MM.1S (cell line): ENCODE results near the gene PDE2A.

Experiments
- DNase-seq: peaks from one replicate; pipeline ENCODE4 v3.0.0-alpha.2; 2015
- H2AFZ ChIP-seq: fragments of 300-600 bp; sonication (generic); 2 replicates; pipeline ENCODE4 v1.6.0; 2016; ENCODE audit warnings: antibody characterized with exemption, low read length
- H3F3A ChIP-seq: fragments of 300-600 bp; sonication (generic); 2 replicates; pipeline ENCODE4 v1.6.1; 2016; ENCODE audit warnings: mild to moderate bottlenecking, antibody characterized with exemption, low read length, moderate library complexity, mixed read lengths; ENCODE audit not compliant: insufficient read depth
- H3K27ac ChIP-seq: fragments of 300-600 bp; sonication (generic); 2 replicates; pipeline ENCODE4 v1.5.1; 2016; ENCODE audit warnings: mild to moderate bottlenecking, low read length
- H3K27me3 ChIP-seq: fragments of 300-600 bp; sonication (generic); replicated peaks from 2 replicates; pipeline ENCODE4 v1.6.0; 2016; ENCODE audit warnings: low read length; ENCODE audit not compliant: insufficient read depth
- H3K36me3 ChIP-seq: fragments of 300-600 bp; sonication (generic); replicated peaks from 2 replicates; pipeline ENCODE4 v1.6.1; 2016; ENCODE audit warnings: mild to moderate bottlenecking, low read length, mixed read lengths; ENCODE audit not compliant: insufficient read depth
- H3K4me1 ChIP-seq: fragments of 300-600 bp; sonication (generic); 2 replicates; pipeline ENCODE4 v1.6.1; 2016; ENCODE audit warnings: low read length, mixed read lengths
- H3K4me2 ChIP-seq: fragments of 300-600 bp; sonication (generic); 2 replicates; pipeline ENCODE4 v1.6.0; 2016; ENCODE audit warnings: low read depth, low read length
- H3K4me3 ChIP-seq: fragments of 300-600 bp; sonication (generic); 2 replicates; pipeline ENCODE4 v1.5.1; 2016; ENCODE audit warnings: low read length, mixed read lengths
- H3K79me2 ChIP-seq: fragments of 300-600 bp; sonication (generic); 2 replicates; pipeline ENCODE4 v1.6.1; 2016; ENCODE audit warnings: mixed run types, low read length, mixed read lengths
- H3K9ac ChIP-seq: fragments of 300-600 bp; sonication (generic); 2 replicates; pipeline ENCODE4 v1.6.1; 2016; ENCODE audit warnings: low read length, mixed read lengths
- H3K9me2 ChIP-seq: fragments of 300-600 bp; sonication (generic); replicated peaks from 2 replicates; pipeline ENCODE4 v1.6.1; 2016; ENCODE audit warnings: mild to moderate bottlenecking, low read length, mixed read lengths; ENCODE audit not compliant: insufficient read depth
- H3K9me3 ChIP-seq: fragments of 300-600 bp; sonication (generic); replicated peaks from 2 replicates; pipeline ENCODE4 v1.6.1; 2016; ENCODE audit warnings: mild to moderate bottlenecking, low read length, mixed read lengths; ENCODE audit not compliant: insufficient read depth
- H4K20me1 ChIP-seq: fragments of 300-600 bp; sonication (generic); 2 replicates; pipeline ENCODE4 v1.6.1; 2016; ENCODE audit warnings: mild to moderate bottlenecking, low read length, moderate library complexity, mixed read lengths; ENCODE audit not compliant: insufficient read depth
- EZH2 ChIP-seq: fragments of 300-600 bp; sonication (generic); optimal IDR thresholded peaks from 2 replicates; pipeline ENCODE3; 2017; ENCODE audit warnings: low read depth, mild to moderate bottlenecking, antibody characterized with exemption, low read length, mixed read lengths
- EZH2phosphoT487 ChIP-seq: fragments of 300-600 bp; sonication (generic); IDR thresholded peaks from 2 replicates; pipeline ENCODE4 v1.6.1; 2018; ENCODE audit warnings: antibody characterized with exemption, low read length
- TF ChIP-seq, protein P1 (sequence below): fragments of 300-600 bp; sonication (generic); IDR thresholded peaks from 2 replicates; pipeline ENCODE4 v1.5.1; 2016; ENCODE audit warnings: antibody characterized with exemption, low read length, mixed read lengths

The PDE2A gene

DNA sequence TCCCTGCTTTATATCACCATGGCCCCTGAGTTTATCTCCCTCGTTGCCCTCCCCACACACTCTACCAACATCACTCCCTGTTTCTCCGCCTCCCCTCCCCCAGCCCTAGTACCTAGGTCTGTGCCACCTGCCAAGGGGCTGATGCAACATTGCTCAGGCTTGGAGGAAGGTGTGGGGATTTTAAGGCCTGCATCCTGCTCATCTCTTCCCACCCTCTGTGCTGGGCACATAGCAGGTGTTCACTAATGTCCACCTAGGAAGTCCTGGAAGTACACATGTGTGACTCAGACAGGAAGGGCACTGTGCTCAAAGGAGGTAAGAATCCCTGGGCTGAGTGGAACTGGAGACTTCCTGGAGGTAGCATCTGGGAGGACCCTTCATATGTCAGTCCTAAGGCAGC lies 37.0 kb downstream of the PDE2A start:
- Histone ChIP-seq H3K27me3 (peaks cover 76% of the 10 kb centered on the region), H3K36me3 (no peaks in the 10 kb centered on the region), H3K4me2 (no peak overlapping the region), H3F3A (no peaks in the 10 kb centered on the region), H3K27ac (no peak overlapping the region), H2AFZ (no peak overlapping the region), H3K9me2 (no peaks in the 10 kb centered on the region), H3K9me3 (no peaks in the 10 kb centered on the region), H4K20me1 (no peaks in the 10 kb centered on the region), H3K9ac (no peak overlapping the region), H3K79me2 (no peaks in the 10 kb centered on the region), H3K4me3 (no peak overlapping the region), H3K4me1 (peaks cover 4% of the 10 kb centered on the region; the same call in 1 of the 2 replicates)
- no peak for DNase-seq
- TF ChIP-seq EZH2, result no peak
- TF ChIP-seq EZH2phosphoT487, result no peak
- TF ChIP-seq, protein P1, sequence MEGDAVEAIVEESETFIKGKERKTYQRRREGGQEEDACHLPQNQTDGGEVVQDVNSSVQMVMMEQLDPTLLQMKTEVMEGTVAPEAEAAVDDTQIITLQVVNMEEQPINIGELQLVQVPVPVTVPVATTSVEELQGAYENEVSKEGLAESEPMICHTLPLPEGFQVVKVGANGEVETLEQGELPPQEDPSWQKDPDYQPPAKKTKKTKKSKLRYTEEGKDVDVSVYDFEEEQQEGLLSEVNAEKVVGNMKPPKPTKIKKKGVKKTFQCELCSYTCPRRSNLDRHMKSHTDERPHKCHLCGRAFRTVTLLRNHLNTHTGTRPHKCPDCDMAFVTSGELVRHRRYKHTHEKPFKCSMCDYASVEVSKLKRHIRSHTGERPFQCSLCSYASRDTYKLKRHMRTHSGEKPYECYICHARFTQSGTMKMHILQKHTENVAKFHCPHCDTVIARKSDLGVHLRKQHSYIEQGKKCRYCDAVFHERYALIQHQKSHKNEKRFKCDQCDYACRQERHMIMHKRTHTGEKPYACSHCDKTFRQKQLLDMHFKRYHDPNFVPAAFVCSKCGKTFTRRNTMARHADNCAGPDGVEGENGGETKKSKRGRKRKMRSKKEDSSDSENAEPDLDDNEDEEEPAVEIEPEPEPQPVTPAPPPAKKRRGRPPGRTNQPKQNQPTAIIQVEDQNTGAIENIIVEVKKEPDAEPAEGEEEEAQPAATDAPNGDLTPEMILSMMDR, result no peak

DNA sequence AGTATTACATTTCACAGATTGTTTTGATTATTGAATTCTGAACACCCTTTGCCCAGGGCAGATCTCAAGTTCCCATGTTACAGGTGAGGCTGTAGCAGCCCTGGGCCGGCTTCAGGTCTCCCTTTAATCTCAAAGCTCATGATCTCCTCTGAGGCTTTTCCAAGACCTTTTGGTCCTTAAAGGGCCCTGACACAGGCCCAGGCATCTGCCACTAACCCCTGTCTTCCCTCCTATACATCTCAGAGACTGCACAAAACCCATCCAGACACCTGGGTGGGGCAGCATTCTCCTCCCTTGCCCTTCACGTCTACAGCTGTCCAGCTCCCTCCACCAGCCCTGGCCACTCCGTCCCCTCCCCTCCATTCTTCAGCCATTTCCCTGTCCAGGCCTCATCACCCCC lies 37.8 kb downstream of the PDE2A start:
- H3K9me3 ChIP-seq, result no peaks in the 10 kb centered on the region
- no peak overlapping the region for H3K4me3 ChIP-seq
- no peaks in the 10 kb centered on the region for H3K36me3 ChIP-seq
- TF ChIP-seq EZH2 (no peak), EZH2phosphoT487 (no peak)
- TF ChIP-seq, protein P1, result no peak
- DNase-seq, result no peak
- no peak overlapping the region for H2AFZ ChIP-seq
- H3K4me1 ChIP-seq, result peaks cover 4% of the 10 kb centered on the region; the same call in 1 of the 2 replicates
- H3K27ac ChIP-seq, result no peak overlapping the region
- no peaks in the 10 kb centered on the region for H3K79me2 ChIP-seq
- H4K20me1 ChIP-seq, result no peaks in the 10 kb centered on the region
- no peaks in the 10 kb centered on the region for H3F3A ChIP-seq
- H3K9ac ChIP-seq, result no peak overlapping the region
- H3K4me2 ChIP-seq, result no peak overlapping the region
- no peaks in the 10 kb centered on the region for H3K9me2 ChIP-seq
- peaks cover 68% of the 10 kb centered on the region for H3K27me3 ChIP-seq

DNA sequence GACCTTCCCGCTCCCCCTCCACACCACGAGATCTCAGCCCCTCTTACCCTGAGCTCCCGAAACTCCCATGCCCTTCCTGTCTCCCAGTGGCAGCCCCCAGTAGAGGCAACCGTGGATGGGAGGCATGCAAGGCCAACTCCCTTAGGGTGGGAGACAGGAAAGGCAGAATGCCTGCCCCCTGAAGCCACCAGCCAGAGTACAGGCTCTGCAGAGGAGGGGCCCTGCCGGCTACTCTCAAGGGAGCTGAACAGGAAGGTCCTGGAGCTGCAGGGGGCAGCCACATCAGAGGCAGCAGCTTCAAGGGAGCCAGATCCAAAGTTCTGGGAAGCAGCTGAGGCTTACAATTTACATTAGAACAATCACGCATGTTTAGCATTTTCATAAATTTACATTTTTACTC lies 38.3 kb downstream of the PDE2A start:
- H3K36me3 ChIP-seq, result no peaks in the 10 kb centered on the region

More for the DNA sequence above, 38.3 kb downstream of the PDE2A start:
- no peak overlapping the region for H2AFZ ChIP-seq
- no peaks in the 10 kb centered on the region for H3K79me2 ChIP-seq
- H3K27ac ChIP-seq, result no peak overlapping the region
- no peak overlapping the region for H3K4me2 ChIP-seq
- no peak overlapping the region for H3K4me3 ChIP-seq
- H3K9ac ChIP-seq, result no peak overlapping the region
- no peak for DNase-seq
- H3K27me3 ChIP-seq, result peaks cover 64% of the 10 kb centered on the region
- H3K9me2 ChIP-seq, result no peaks in the 10 kb centered on the region
- H3K9me3 ChIP-seq, result no peaks in the 10 kb centered on the region
- TF ChIP-seq EZH2phosphoT487 (no peak), EZH2 (no peak)
- TF ChIP-seq, protein P1, result no peak
- H3K4me1 ChIP-seq, result peaks cover 4% of the 10 kb centered on the region; the same call in 1 of the 2 replicates
- no peaks in the 10 kb centered on the region for H4K20me1 ChIP-seq
- no peaks in the 10 kb centered on the region for H3F3A ChIP-seq
